GM12878 (cell line): ENCODE data around the gene MSGN1.

ENCODE experiments used
- BHLHE40 ChIP-seq, 2 experiments: fragments of 450-650 bp in 1 of 2; IDR thresholded peaks; 2 replicates each; pipeline ENCODE4 v1.6.1; 2011 to 2017; ENCODE audit warnings: low read depth in 2 of 2, borderline replicate concordance in 1 of 2, improper control_type of control experiment in 1 of 2, low read length in 1 of 2, mild to moderate bottlenecking in 1 of 2
- CBFB ChIP-seq: IDR thresholded peaks from 2 replicates; pipeline ENCODE4 v1.6.1; 2016; ENCODE audit warnings: antibody characterized with exemption, low read depth
- CBX3 ChIP-seq: fragments of 200-600 bp; sonication (generic); IDR thresholded peaks from 2 replicates; pipeline ENCODE4 v1.6.1; 2016; ENCODE audit warnings: low read depth, borderline replicate concordance
- CREB1 ChIP-seq: IDR thresholded peaks from 2 replicates; pipeline ENCODE4 v1.6.1; 2012; ENCODE audit warnings: low read depth, mild to moderate bottlenecking, inconsistent platforms
- CTCF ChIP-seq, 3 experiments: IDR thresholded peaks in 2 of 3; conservative IDR thresholded peaks in 1 of 3; 2 replicates each; pipeline ENCODE4 v1.5.1; 2011; ENCODE audit warnings: low read depth in 3 of 3, low read length in 3 of 3, mild to moderate bottlenecking in 3 of 3, control low read depth in 2 of 3, moderate library complexity in 2 of 3, inconsistent platforms in 1 of 3, mixed read lengths in 1 of 3; ENCODE audit not compliant: control insufficient read depth in 2 of 3, insufficient read depth in 1 of 3; ENCODE audit errors: extremely low read depth in 1 of 3
- E2F4 ChIP-seq: IDR thresholded peaks from 2 replicates; pipeline ENCODE4 v1.6.1; 2012; ENCODE audit warnings: low read depth, low read length, improper control_type of control experiment
- E4F1 ChIP-seq: fragments of 450-650 bp; IDR thresholded peaks from 2 replicates; pipeline ENCODE4 v1.6.1; 2018; ENCODE audit warnings: borderline replicate concordance, mild to moderate bottlenecking; ENCODE audit not compliant: partially characterized antibody
- ETV6 ChIP-seq, 2 experiments: fragments of 450-650 bp in 1 of 2; IDR thresholded peaks in 1 of 2; conservative IDR thresholded peaks in 1 of 2; 2 replicates each; pipeline ENCODE4 v1.6.1; 2014; ENCODE audit warnings: antibody characterized with exemption in 1 of 2, borderline replicate concordance in 1 of 2, low read depth in 1 of 2, mild to moderate bottlenecking in 1 of 2, moderate library complexity in 1 of 2
- GABPA ChIP-seq: IDR thresholded peaks from 2 replicates; pipeline ENCODE4 v1.6.1; 2014; ENCODE audit warnings: antibody characterized with exemption, low read depth, mild to moderate bottlenecking, inconsistent platforms
- JUND ChIP-seq: IDR thresholded peaks from 2 replicates; pipeline ENCODE4 v1.6.1; 2012; ENCODE audit warnings: low read depth, mild to moderate bottlenecking, low read length, improper control_type of control experiment, moderate library complexity
- MEF2A ChIP-seq: IDR thresholded peaks from 2 replicates; pipeline ENCODE4 v1.6.1; 2011; ENCODE audit warnings: low read depth, mild to moderate bottlenecking, low read length, moderate library complexity; ENCODE audit not compliant: insufficient read depth
- NBN ChIP-seq: fragments of 450-650 bp; IDR thresholded peaks from 2 replicates; pipeline ENCODE4 v1.6.1; 2016
- POLR2AphosphoS5 ChIP-seq: IDR thresholded peaks from 2 replicates; pipeline ENCODE4 v1.6.1; 2011; ENCODE audit warnings: mild to moderate bottlenecking, low read length, inconsistent platforms
- TAF1 ChIP-seq: IDR thresholded peaks from 2 replicates; pipeline ENCODE4 v1.6.1; 2011; ENCODE audit warnings: mild to moderate bottlenecking, low read depth, low read length, borderline replicate concordance

GRCh38 chr2:17798338-17798737, 17.9 kb upstream of the MSGN1 start:
- TF ChIP-seq CREB1 = no peak
- TF ChIP-seq BHLHE40 (IDR thresholded peaks at IDR 0.05; ENCODE audit: borderline replicate concordance in 1 of 2, low read depth in 2 of 2, low read length in 1 of 2) = no peak
- no peak for TF ChIP-seq TAF1
- TF ChIP-seq CTCF (IDR thresholded peaks at IDR 0.05 in 2 of 3, conservative IDR thresholded peaks at IDR 0.05 in 1 of 3; ENCODE audit: control insufficient read depth in 2 of 3, extremely low read depth in 1 of 3, insufficient read depth in 1 of 3, low read depth in 3 of 3, low read length in 3 of 3) = no peak
- TF ChIP-seq MEF2A = no peak
- TF ChIP-seq POLR2AphosphoS5 = no peak
- no peak for TF ChIP-seq GABPA
- TF ChIP-seq JUND = no peak
- no peak for TF ChIP-seq ETV6 (conservative IDR thresholded peaks at IDR 0.05 in 1 of 2, IDR thresholded peaks at IDR 0.05 in 1 of 2; ENCODE audit: borderline replicate concordance in 1 of 2, low read depth in 1 of 2)
- TF ChIP-seq CBX3 = no peak
- TF ChIP-seq E2F4 = no peak
- TF ChIP-seq CBFB = no peak
- TF ChIP-seq NBN = no peak
- no peak for TF ChIP-seq E4F1
